HG02973 (cell line): ENCODE results near the gene CSK.

ENCODE experiments used
- ATAC-seq: cut with Tn5 transposase; IDR thresholded peaks from one replicate; pipeline ENCODE4 v1.9.1; 2021; ENCODE audit warnings: moderate library complexity; ENCODE audit not compliant: unreplicated experiment

Gene CSK

GRCh38 chr15:74822233-74822632, 40.4 kb downstream of the CSK start:
- ATAC-seq, result no peak

DNA sequence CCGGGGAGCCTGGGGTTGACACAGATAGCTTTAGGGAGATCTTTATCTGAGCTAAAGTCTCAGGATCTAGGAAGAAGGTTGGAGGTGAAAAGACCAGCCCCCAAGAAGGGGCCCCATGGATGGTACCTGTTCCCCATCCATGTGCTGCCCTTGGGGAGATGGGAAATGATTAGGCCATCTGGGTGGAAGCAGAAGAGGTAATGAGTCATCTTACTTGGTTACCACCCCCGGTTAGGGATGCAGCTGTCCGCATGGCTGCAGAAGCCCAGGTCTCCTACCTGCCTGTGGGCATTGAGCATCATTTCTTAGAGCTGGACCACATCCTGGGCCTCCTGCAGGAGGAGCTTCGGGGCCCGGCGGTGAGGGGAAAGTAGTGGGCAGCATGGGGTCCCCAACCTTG, 41.4 kb downstream of the CSK start:
- no peak for ATAC-seq

- ATAC-seq, result no peak
Observed at GRCh38 chr15:74824976-74825375, 43.1 kb downstream of the CSK start.

- ATAC-seq, result no peak
Observed at GRCh38 chr15:74825866-74826265, 44.0 kb downstream of the CSK start.

- no peak for ATAC-seq
Observed at GRCh38 chr15:74826364-74826819, 44.5 kb downstream of the CSK start, which contains the start of gene CPLX3. CPLX3 (plus strand) TSS chr15:74826627; CDS start chr15:74826704, 77 bp downstream.

DNA sequence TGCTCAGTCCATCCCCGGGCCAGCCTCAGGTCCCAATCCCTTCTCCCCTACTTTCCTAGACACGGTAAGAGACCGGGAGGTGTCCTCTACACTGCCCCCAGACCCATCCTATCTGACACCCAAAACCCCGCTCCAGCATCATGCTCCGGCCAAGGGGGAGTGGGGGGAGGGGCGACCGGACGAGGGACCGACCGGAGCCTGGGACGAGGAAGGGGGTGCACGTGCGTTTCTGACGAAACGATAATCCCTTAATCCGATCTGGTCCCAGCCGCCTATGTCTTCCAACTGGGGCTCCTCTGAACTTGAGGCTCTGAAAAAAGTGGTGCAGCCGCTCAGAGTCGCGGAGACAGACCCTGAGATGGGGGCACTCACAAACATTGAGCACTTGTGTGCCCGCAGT, 45.0 kb downstream of the CSK start:
- ATAC-seq, result no peak

GRCh38 chr15:74827614-74828013, 45.7 kb downstream of the CSK start:
- no peak for ATAC-seq

DNA sequence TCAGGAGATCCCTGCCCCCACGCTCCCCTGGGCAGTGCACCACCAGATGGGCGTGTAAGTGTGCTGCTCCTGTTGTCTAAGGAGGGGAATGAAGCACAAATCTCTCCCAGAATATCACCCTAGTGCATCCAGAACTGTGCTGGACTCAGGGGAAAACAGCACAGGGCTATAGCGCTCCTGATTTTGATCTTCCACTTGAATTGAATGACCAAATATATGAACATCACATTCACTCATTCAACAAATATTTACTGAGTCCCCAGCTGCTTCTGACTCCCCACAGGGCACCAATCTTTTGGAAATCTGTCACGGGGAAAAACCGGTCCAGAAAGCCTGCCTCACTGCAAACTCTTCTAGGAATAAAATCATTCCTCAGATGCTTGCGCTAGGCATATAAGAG, 47.0 kb downstream of the CSK start:
- ATAC-seq, result no peak

DNA sequence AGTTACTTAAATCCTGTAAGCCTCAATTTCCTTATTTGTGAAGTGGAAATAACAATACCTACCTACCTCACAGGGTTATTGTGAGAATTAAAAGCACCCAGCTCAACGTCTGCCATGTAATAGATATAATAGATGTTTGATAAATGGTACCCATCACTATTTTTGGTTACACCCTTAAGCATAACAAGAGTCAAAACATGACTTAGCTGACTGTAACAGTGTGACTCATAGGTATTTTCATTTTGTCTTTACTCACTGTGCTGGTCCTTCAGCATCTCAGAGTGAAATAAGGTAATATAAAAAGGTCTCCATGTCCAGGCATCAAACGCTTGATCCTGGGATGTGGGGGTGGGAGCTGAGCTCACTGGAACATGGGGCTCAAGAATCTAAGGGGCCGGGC, 47.6 kb downstream of the CSK start:
- ATAC-seq, result no peak

DNA sequence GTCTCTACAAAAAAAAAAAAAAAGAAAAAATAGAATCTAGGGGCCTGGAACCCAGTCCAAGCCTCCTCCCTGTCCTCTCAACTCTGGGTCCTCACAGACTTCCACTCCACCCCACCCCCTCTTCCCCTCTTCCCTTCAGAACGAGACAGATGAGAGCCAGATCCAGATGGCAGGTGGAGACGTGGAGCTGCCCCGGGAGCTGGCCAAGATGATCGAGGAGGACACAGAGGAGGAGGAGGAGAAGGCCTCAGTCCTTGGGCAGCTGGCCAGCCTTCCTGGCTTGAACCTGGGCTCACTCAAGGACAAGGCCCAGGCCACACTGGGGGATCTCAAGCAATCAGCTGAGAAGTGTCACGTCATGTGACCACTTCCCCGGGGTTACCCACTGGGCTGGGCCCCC, 48.1 kb downstream of the CSK start:
- no peak for ATAC-seq

GRCh38 chr15:74830868-74831267, 49.0 kb downstream of the CSK start:
- ATAC-seq, result no peak

- ATAC-seq, result no peak
Observed at GRCh38 chr15:74831813-74832495, 50.1 kb downstream of the CSK start.

GRCh38 chr15:74832826-74833225, 50.9 kb downstream of the CSK start:
- no peak for ATAC-seq

GRCh38 chr15:74833376-74834107, 51.7 kb downstream of the CSK start:
- ATAC-seq, result no peak

DNA sequence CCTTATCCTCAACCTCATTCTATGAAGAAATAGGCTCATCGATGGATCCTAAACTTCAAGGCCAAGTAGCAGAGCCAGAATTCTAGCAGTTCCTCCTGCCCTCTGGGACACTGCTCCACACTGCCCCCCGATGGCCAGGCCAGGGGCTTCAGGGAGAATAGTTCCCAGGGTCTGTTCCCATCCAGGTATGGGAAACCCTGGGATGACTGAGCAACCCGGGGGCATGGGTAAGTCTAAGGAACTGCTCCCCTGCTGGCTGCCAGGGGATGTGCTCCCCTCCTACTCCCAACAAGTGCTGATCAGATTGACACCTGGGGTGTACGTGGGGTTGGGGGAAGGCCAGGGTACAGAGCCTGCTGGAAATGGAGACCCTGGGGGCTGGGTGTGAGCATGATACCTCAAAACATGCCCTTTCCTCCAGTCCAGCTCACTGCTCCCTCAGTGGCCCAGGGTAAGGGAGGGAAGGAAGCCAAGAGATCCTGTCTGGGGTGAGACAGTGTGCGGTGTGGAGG, 53.5 kb downstream of the CSK start:
- ATAC-seq, result no peak

GRCh38 chr15:74836846-74837245, 55.0 kb downstream of the CSK start:
- no peak for ATAC-seq

GRCh38 chr15:74837482-74838136, 55.7 kb downstream of the CSK start:
- ATAC-seq, result no peak

DNA sequence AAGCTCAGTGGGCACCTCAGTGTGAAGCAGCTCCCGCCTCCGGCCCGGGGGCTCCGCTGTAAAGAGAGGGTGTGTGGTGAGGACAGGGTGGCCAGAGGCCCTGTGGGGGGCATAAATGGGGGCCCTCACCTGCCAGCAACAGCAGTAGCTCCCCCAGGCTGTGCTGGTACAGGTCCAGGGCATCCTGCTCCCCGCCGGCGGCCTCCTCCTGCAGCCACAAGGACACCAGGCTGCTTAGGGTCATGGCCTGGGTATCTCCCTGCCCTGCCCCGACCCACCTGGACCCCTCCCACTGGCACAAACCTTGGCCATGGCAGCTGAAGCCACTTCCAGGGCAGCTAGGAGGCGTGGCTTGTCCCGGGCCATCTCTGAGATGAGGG, 56.2 kb downstream of the CSK start:
- ATAC-seq, result no peak

DNA sequence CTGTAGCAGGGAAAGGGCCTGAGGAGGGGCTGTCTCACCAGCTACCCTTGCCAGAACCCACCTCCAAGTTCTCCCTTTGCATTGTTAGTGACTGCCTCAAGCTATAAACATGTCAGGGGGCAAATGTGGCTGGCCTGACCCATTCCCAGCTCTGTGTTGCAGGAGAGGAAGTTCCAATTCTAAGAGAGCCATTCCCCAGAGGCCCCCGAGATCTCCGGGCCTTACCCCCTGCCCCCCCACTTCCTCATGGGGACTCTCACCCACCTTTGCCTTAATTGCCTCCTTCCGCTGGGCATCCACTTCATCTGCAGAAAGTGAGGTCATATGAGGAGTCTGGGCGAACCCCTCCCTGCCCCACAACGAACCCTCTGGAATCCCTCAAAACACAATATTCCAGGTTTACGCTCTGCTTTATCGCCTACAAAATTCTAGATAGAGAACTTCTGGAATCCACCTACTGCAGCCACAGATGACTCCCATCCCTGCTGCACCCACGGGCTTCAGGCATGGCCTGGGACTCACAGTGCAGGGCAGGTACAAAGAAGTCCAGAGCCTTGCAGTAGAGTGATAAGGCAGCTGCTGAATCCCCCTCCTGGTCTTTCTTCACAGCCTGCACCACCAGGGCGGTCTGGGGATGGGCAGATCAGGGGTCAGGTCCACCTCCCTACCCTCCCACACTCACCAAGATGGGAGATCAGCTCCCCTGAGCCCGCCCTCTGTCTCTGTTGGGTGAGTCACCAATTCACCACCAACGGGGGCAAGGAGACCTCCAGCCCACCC, 57.1 kb downstream of the CSK start:
- ATAC-seq, result no peak

- ATAC-seq, result no peak
Observed at GRCh38 chr15:74839526-74840395, 57.9 kb downstream of the CSK start.
